ENCODE measurements around the gene BTBD2. TPM values are rescaled to one million over a fixed set of nuclear protein-coding genes. Genes with fewer than 3 reads are reported as not detected.

The BTBD2 gene
- total RNA-seq, 1 donor from 2014 or later = 28.7 TPM

DNA sequence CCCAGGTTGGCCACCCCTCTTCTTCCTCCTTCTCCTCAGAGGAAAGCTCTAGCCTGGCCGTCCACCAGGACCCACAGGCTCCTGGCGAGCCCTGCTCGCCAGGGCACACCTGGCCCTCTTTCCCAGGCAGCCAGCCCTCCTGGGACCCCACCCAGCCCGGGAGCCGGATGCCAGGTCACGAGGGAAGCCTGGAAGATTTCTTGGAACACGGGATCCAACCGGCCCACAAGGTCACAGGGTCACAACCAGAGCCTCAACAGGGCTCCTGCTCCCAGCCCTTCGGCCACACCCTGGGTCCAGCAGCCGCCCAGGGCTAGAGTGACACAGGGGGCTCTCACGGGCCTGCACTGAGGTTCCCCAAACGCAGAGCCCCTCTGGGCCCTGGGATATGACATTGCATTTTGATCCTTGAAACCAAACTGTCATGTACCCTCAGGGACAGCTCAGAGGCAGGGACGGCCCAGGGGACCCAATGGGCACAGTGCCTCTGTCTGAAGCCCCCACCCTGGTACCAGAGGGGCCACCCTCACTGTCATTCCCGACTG lies 30.1 kb upstream of the BTBD2 start:
- Histone ChIP-seq H3K9ac (ENCODE audit: low read depth in 1 of 3, low read length in 3 of 3) (peak overlapping the region; percentile 47 to 99 (median 93)), H3K4me1 (ENCODE audit: control insufficient read depth in 3 of 3, insufficient read depth in 3 of 3, low read length in 3 of 3) (peaks cover 88 to 93% (median 90%) of the 10 kb centered on the region in 3 donors), H3K27me3 (ENCODE audit: control insufficient read depth in 3 of 3, insufficient read depth in 3 of 3, low read length in 3 of 3) (no peaks in the 10 kb centered on the region), H3K4me3 (ENCODE audit: low read length in 3 of 3) (peak overlapping the region; percentile 9 to 58 (median 43)), H3K27ac (ENCODE audit: low read depth, low read length) (peak overlapping the region; percentile 96), H3K36me3 (ENCODE audit: control insufficient read depth in 3 of 3, insufficient read depth in 3 of 3, low read length in 3 of 3) (peaks cover 31 to 56% (median 32%) of the 10 kb centered on the region in 3 donors), H3K9me3 (ENCODE audit: control insufficient read depth in 3 of 3, low read length in 3 of 3) (no peaks in the 10 kb centered on the region)

DNA sequence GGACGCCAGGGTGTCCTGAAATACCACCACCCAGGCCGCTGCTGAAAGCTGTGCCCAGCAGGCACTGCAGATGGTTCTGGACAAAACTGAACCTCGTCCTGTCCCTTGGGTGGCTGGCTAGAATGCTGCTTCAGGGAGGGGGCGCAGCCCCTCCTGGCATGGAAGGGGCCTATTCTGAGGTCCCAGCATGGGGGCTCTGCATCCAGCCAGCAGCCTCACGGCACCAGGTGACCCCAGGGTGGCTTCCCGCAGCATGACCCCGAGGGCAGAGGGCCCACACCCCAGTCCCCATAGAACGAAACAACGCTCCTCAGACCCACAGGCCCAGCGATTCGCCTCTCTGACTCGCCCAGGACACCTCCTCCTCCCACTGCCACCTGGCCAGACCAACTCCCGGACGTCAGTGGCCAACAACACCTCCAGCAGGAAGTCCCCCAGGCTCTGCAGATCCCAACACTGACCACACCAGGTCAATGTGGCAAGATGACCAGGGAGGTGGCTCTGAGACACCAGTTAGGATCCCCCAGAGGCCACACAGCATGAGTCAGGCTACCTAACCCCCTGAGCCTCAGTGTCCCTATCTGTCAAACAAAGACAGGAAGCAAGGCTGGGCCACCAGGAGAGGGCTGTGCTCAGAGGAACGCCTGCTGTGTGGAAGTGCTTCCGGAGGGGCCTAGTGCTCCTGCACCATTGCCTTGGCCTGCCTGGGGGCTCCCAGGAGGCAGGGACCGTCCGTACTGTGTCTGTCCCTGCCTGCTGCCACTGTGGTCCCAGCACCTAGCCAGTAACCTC lies 29.4 kb upstream of the BTBD2 start:
- Histone ChIP-seq H3K9ac (ENCODE audit: low read depth in 1 of 3, low read length in 3 of 3) (peak overlapping the region; percentile 14 to 99 (median 93)), H3K27me3 (ENCODE audit: control insufficient read depth in 3 of 3, insufficient read depth in 3 of 3, low read length in 3 of 3) (no peaks in the 10 kb centered on the region), H3K4me3 (ENCODE audit: low read length in 3 of 3) (peak overlapping the region; percentile 1 to 58 (median 43)), H3K9me3 (ENCODE audit: control insufficient read depth in 3 of 3, low read length in 3 of 3) (no peaks in the 10 kb centered on the region), H3K36me3 (ENCODE audit: control insufficient read depth in 3 of 3, insufficient read depth in 3 of 3, low read length in 3 of 3) (peaks cover 33 to 53% (median 33%) of the 10 kb centered on the region in 3 donors), H3K27ac (ENCODE audit: low read depth, low read length) (peak overlapping the region; percentile 96), H3K4me1 (ENCODE audit: control insufficient read depth in 3 of 3, insufficient read depth in 3 of 3, low read length in 3 of 3) (peaks cover 94 to 97% (median 96%) of the 10 kb centered on the region in 3 donors)

DNA sequence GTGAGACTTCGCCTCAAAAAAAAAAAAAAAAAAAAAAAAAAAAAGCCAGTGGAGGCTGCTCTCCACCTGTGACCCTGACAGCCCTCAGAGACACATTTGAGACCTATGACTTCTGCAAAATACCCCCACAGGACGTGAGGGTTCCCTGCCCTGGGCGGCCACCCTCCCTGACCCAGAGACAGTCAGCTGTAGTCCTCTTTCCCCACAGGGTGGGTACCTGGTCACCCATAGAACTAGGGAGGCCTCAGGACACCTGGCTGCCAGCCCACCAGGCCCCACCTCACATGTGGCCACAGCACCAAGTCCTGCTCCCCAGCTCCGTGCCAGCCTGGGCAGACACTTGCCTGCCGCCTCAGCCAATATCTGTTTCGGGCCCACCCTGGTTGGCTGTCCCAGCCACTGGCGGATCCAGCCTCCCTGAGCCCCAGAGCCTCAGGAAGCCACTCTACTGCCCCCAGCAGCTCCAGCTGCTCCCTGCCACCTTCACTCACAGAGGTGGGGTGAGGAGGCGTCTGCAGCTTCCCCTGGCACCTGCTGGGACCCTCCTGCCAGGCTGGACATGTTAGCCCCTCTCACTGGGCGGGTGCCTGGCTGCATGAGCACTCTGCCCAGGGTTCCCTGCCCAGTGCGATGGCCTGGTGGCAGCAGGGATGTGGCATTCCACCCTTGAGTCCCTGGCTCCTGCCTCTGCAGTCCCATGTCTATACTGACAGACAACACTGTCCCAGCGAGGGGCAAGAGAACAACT lies 28.6 kb upstream of the BTBD2 start:
- H3K27ac ChIP-seq (ENCODE audit: low read depth, low read length) = peak overlapping the region; percentile 96
- H3K4me3 ChIP-seq (ENCODE audit: low read length in 3 of 3) = peak overlapping the region; percentile 1 to 58 (median 43)
- peak overlapping the region; percentile 14 to 99 (median 93) for H3K9ac ChIP-seq (ENCODE audit: low read depth in 1 of 3, low read length in 3 of 3)
- peaks cover 33 to 54% (median 33%) of the 10 kb centered on the region in 3 donors for H3K36me3 ChIP-seq (ENCODE audit: control insufficient read depth in 3 of 3, insufficient read depth in 3 of 3, low read length in 3 of 3)
- no peaks in the 10 kb centered on the region for H3K9me3 ChIP-seq (ENCODE audit: control insufficient read depth in 3 of 3, low read length in 3 of 3)
- peaks cover 94 to 97% (median 97%) of the 10 kb centered on the region in 3 donors for H3K4me1 ChIP-seq (ENCODE audit: control insufficient read depth in 3 of 3, insufficient read depth in 3 of 3, low read length in 3 of 3)
- no peaks in the 10 kb centered on the region for H3K27me3 ChIP-seq (ENCODE audit: control insufficient read depth in 3 of 3, insufficient read depth in 3 of 3, low read length in 3 of 3)

DNA sequence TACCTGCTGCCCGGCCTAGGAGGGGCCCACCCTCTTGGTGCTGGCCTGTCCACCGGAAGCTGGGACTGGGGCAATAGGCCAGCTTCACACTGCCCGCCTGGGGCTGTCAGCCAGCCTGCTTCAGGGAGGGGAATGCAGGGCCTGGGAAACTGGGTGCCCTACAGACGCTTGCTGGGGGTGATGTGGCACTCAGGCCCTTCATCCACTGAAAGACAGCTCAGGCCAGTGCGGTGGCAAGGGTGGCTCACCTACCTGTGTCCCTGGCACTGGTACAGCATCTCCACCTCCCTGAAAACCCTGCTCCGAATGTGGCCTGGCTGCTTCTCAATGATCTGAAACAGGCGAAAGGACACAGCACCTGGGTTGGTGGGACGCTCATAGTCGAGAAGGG lies 27.7 kb upstream of the BTBD2 start:
- Histone ChIP-seq H3K4me1 (ENCODE audit: control insufficient read depth in 3 of 3, insufficient read depth in 3 of 3, low read length in 3 of 3) (peaks cover 88 to 95% (median 91%) of the 10 kb centered on the region in 3 donors), H3K9ac (ENCODE audit: low read depth in 1 of 3, low read length in 3 of 3) (peak overlapping the region; percentile 75 to 99 (median 77)), H3K4me3 (ENCODE audit: low read length in 3 of 3) (peak overlapping the region; percentile 13 to 56 (median 43)), H3K36me3 (ENCODE audit: control insufficient read depth in 3 of 3, insufficient read depth in 3 of 3, low read length in 3 of 3) (peaks cover 33 to 58% (median 41%) of the 10 kb centered on the region in 3 donors), H3K27ac (ENCODE audit: low read depth, low read length) (peak overlapping the region; percentile 96), H3K9me3 (ENCODE audit: control insufficient read depth in 3 of 3, low read length in 3 of 3) (no peaks in the 10 kb centered on the region), H3K27me3 (ENCODE audit: control insufficient read depth in 3 of 3, insufficient read depth in 3 of 3, low read length in 3 of 3) (no peaks in the 10 kb centered on the region)

DNA sequence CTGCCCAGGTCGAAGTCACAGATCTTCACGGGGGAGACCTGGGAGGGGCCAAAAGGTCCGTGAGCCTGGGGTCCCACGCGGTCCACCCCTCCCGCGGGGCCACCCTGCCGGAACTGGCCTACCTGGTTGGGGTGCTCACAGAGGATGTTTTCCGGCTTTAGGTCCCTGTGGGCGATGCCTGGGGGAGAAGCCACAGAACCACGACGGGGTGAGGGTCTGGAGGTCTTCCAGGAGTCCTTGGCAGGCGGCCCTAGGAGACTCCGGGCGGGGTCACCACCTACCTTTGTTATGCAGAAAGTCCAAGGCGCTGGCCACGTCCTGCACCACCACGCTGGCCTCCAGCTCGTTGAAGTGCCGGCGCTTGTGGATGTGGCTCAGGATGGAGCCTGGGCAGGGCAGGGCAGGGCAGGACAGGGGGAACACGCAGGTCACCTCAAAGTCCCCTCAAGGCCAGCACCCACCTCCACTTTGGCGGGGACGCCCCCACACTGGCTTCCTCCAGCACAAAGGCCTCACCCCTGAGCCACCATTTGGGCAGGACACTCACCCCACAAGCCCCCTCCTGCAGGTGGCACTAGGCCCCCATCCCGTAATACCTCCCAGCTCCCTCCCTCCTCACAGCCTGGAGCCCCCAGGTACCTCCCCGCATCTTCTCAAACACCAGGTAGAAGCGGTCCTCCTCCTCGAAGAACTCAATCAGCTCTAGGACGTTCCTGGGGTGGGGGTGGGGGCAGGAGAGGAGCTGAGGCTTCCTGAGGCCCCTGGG lies 27.2 kb upstream of the BTBD2 start:
- peak overlapping the region; percentile 43 to 56 (median 56) for H3K4me3 ChIP-seq (ENCODE audit: low read length in 3 of 3)

DNA sequence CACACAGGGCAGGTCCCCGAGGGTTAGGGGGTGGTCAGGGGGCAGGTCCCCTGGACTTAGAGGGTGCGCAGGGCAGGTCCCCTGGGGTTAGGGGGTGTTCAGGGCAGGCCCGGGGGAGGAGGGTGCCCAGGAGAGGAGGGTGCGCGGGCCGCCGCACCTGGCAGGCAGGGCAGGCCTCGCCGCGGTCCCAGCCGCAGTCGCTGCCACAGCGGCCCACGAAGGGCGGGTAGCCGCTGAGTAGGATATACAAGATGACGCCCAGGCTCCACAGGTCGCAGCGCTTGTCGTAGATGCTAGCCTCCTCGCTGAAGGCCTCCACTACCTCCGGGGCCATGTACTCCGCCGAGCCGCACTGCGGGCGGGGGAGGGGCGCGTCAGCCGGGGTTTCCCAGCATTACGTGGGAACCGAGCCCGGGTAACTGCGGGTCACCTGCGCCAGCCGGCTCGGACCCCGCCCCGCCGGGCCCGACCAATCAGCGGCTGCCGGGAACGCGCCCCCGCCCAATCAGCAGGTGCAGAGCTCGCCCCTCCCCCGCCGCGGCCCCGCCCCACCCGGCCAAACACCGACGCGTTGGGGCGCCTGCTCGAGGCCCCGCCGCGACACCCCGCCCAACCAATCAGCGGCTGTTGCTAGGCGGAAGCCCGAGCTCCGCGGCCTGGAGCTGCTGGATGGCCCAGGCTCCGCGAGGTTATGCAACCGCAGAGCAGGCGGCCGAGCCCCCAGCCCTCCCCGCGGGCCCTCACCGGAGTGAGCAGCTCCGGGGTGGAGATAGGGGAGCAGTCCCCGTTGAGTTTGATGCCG lies 26.4 kb upstream of the BTBD2 start:
- Histone ChIP-seq H3K9ac (ENCODE audit: low read depth in 1 of 3, low read length in 3 of 3) (peak overlapping the region; percentile 82 to 99 (median 92)), H3K4me3 (ENCODE audit: low read length in 3 of 3) (peak overlapping the region; percentile 54 to 80 (median 66))

More for the DNA sequence above, 27.2 kb upstream of the BTBD2 start:
- H3K36me3 ChIP-seq (ENCODE audit: control insufficient read depth in 3 of 3, insufficient read depth in 3 of 3, low read length in 3 of 3) = peaks cover 33 to 56% (median 41%) of the 10 kb centered on the region in 3 donors
- no peaks in the 10 kb centered on the region for H3K27me3 ChIP-seq (ENCODE audit: control insufficient read depth in 3 of 3, insufficient read depth in 3 of 3, low read length in 3 of 3)
- H3K9me3 ChIP-seq (ENCODE audit: control insufficient read depth in 3 of 3, low read length in 3 of 3) = no peaks in the 10 kb centered on the region
- H3K9ac ChIP-seq (ENCODE audit: low read depth in 1 of 3, low read length in 3 of 3) = peak overlapping the region; percentile 75 to 99 (median 77)
- H3K27ac ChIP-seq (ENCODE audit: low read depth, low read length) = peak overlapping the region; percentile 96
- peaks cover 83 to 89% (median 85%) of the 10 kb centered on the region in 3 donors for H3K4me1 ChIP-seq (ENCODE audit: control insufficient read depth in 3 of 3, insufficient read depth in 3 of 3, low read length in 3 of 3)

DNA sequence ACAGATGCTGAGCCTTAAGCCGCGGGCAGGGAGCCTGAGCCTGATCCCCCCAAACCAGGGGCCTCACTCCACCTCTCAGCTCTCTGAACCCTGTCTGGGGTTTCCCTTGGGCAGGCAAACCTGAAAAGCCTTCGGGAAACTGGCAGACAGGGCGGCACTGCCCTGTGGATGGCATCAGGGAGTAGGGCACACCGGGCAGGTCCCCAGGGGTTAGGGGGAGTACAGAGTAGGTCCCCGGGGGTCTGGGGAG lies 25.8 kb upstream of the BTBD2 start:
- Histone ChIP-seq H3K27ac (ENCODE audit: low read depth, low read length) (peak overlapping the region; percentile 98), H3K9ac (ENCODE audit: low read depth in 1 of 3, low read length in 3 of 3) (peak overlapping the region; percentile 82 to 93 (median 92)), H3K4me3 (ENCODE audit: low read length in 3 of 3) (peak overlapping the region; percentile 54 to 80 (median 66)), H3K9me3 (ENCODE audit: control insufficient read depth in 3 of 3, low read length in 3 of 3) (no peaks in the 10 kb centered on the region), H3K36me3 (ENCODE audit: control insufficient read depth in 3 of 3, insufficient read depth in 3 of 3, low read length in 3 of 3) (peaks cover 27 to 51% (median 37%) of the 10 kb centered on the region in 3 donors), H3K27me3 (ENCODE audit: control insufficient read depth in 3 of 3, insufficient read depth in 3 of 3, low read length in 3 of 3) (no peaks in the 10 kb centered on the region), H3K4me1 (ENCODE audit: control insufficient read depth in 3 of 3, insufficient read depth in 3 of 3, low read length in 3 of 3) (peaks cover 69 to 79% (median 72%) of the 10 kb centered on the region in 3 donors)

More for the DNA sequence above, 26.4 kb upstream of the BTBD2 start:
- Histone ChIP-seq H3K27me3 (ENCODE audit: control insufficient read depth in 3 of 3, insufficient read depth in 3 of 3, low read length in 3 of 3) (no peaks in the 10 kb centered on the region), H3K4me1 (ENCODE audit: control insufficient read depth in 3 of 3, insufficient read depth in 3 of 3, low read length in 3 of 3) (peaks cover 75 to 84% (median 78%) of the 10 kb centered on the region in 3 donors), H3K9me3 (ENCODE audit: control insufficient read depth in 3 of 3, low read length in 3 of 3) (no peaks in the 10 kb centered on the region), H3K27ac (ENCODE audit: low read depth, low read length) (peak overlapping the region; percentile 98), H3K36me3 (ENCODE audit: control insufficient read depth in 3 of 3, insufficient read depth in 3 of 3, low read length in 3 of 3) (peaks cover 32 to 54% (median 41%) of the 10 kb centered on the region in 3 donors)

DNA sequence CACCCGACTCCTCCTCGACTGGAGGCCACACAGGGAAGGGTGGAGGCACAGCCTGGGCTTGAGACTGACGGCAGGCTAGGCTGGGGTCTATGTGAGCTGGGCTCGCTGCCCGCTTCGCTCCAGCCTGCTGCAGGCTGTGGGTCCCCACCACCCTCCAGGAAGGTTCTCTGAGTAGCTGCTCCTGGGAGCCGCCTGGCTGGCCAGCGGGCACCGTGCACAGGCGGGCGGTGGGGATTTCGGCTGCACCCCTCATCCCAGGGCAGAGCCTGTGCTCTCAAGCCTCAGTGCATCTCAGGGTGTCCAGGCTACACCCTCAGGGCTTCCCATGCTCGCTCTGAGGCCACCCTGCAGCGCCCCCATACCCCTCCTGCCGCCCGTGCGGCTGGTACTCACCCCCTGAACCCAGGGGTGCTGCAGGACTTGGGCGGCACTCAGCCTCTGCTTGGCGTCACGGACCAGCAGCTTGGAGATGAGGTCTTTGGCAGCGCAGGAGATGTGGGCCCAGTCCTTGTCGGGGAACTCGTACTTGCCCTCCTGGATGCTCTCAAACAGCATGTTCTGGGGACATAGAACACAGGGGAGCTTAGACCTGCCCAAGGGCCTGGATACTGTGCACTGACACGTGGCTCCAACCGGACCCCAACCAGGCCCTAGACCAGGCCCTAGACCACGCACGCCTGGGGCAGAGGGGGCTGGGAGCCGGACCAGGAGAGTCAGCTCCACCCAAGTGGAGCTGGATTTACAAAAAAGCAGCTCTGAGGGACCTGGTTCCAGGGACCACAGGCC lies 25.3 kb upstream of the BTBD2 start:
- peak overlapping the region; percentile 82 to 93 (median 92) for H3K9ac ChIP-seq (ENCODE audit: low read depth in 1 of 3, low read length in 3 of 3)
- peak overlapping the region; percentile 54 to 80 (median 66) for H3K4me3 ChIP-seq (ENCODE audit: low read length in 3 of 3)
- H3K27ac ChIP-seq (ENCODE audit: low read depth, low read length) = peak overlapping the region; percentile 98
- no peaks in the 10 kb centered on the region for H3K9me3 ChIP-seq (ENCODE audit: control insufficient read depth in 3 of 3, low read length in 3 of 3)
- H3K4me1 ChIP-seq (ENCODE audit: control insufficient read depth in 3 of 3, insufficient read depth in 3 of 3, low read length in 3 of 3) = peaks cover 64 to 74% (median 67%) of the 10 kb centered on the region in 3 donors
- no peaks in the 10 kb centered on the region for H3K27me3 ChIP-seq (ENCODE audit: control insufficient read depth in 3 of 3, insufficient read depth in 3 of 3, low read length in 3 of 3)
- peaks cover 24 to 48% (median 36%) of the 10 kb centered on the region in 3 donors for H3K36me3 ChIP-seq (ENCODE audit: control insufficient read depth in 3 of 3, insufficient read depth in 3 of 3, low read length in 3 of 3)
